ENCODE measurements around the gene ELMOD3. TPM values are rescaled to one million over a fixed set of nuclear protein-coding genes. Genes with fewer than 3 reads are reported as not detected.
A peak's percentile ranks its signal among the peaks of the same experiment; 100 is the strongest.
"Not testable (repeated sequence)": the region's sequence is repeated elsewhere in the genome, so short reads cannot be mapped to it uniquely, and the experiment has no call there.

Gene ELMOD3
- polyA plus RNA-seq (2013, experiment 1 of 2; ENCODE audit: insufficient read length) = 11.1 TPM
- 12.7 TPM for polyA plus RNA-seq (2013, experiment 2 of 2; ENCODE audit: insufficient read length)

DNA sequence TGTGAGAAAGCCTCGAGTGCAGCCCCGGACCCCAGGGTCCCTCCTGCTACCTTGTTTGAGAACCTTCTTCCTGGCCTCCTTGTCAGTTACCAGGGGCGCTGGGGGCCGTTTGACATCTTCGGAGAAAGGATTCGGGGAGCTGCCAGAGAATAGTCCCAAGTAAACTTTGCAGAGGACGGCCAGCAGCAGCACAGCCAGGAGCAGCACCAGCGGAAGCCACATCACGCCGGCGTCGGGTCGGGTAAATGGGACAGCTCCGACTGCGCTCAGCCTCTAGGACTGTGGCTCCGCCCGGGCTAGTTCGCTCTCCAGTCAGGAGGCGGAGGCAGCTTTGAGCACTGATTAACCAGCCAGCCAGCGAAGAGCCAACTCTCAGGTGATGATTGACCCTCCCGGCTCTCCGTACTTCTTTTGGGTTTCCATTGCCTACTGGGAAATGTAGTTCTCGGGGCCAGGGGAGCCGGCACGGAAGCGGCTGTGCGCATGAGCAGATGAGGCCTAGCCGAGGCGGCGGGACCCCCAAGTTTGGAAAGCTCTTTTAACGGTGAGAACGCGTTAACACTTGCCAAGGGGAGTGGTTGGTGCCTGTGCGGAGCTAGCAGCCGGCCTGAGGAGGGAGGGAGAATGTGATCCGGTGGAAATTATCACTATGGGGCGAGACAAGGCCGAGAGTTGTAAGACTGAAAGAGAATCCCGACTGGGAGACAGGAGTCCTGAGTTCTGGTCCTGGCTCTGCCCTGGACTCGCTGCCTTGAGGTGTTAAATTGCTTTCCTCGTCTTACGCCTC is at the start of gene ELMOD3, which contains the start of gene RETSAT:
Gene ELMOD3, plus strand, starts transcription at position 484 of the 787 bp plus-strand sequence. CDS start 2,430 bp downstream, outside the sequence.
Gene RETSAT, minus strand, starts transcription at position 243 of the 787 bp plus-strand sequence. Its CDS starts 21 bp downstream, at position 222.
- DNase-seq = peak; percentile 100

GRCh38 chr2:85307527-85307897 is 47.1 kb upstream of the ELMOD3 start:
- DNase-seq = no peak

- no peak for DNase-seq
Measured at GRCh38 chr2:85308201-85308600, 46.4 kb upstream of the ELMOD3 start.

DNA sequence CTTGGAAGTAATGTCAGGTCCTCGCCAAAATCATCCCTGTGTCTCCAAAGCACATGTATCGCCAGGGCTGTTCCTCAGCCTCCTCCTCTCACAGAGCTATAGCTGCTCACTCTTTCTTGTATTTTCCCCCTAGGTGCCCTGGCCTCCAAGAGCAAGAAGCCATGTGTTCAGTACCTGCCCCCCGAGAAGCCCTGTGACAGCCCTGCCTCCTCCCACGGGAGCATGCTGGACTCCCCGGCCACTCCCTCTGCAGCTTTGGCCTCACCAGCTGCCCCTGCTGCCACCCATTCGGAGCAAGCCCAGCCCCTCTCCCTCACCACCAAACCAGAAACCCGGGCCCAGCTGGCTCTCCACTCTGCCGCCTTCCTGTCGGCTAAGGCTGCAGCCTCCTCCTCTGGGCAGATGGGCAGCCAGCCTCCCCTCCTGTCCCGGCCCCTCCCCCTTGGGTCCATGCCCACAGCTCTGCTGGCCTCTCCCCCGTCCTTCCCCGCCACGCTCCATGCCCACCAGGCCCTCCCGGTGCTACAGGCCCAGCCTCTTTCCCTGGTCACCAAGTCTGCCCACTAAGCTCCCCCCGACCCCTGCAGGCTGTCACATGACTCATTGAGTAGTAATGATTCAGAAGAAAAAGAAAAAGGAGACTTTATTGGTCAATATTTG is 45.5 kb upstream of the ELMOD3 start:
- no peak for DNase-seq

DNA sequence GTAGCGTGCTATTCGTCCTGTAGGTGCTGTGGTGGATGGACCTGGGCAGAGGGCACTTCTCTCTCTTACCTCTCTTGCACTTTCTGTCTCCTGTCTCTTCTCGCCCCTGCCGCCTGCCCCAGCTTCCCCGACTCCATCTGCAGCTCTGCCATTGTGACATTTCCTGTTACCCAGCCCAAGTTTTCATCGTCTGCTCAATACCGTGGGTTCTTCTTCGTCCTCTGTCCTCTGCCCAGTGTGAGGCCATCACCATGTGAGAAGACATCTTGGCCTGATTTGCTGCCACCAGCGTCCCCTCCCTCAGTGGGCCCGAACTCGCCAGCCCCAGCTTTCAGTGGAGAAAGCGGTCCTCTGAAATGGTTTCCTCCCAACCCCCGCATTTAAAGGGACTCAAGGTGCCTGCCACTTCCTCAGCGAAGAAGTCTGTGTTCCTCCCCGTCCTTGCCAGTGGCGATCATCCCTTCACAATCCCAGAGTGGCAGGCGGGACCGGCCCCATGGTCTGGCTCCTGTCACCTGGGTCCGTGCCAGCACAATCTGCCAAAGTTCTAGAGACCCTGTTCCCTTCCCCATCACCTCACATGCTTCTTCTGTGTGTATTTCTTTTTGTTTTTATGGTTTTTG is 44.8 kb upstream of the ELMOD3 start:
- no peak for DNase-seq

- no peak for DNase-seq
Measured at GRCh38 chr2:85310330-85310729, 44.2 kb upstream of the ELMOD3 start.

- DNase-seq = no peak
Measured at GRCh38 chr2:85312404-85312803, 42.2 kb upstream of the ELMOD3 start.

GRCh38 chr2:85314884-85315242 is 39.7 kb upstream of the ELMOD3 start:
- DNase-seq = no peak

DNA sequence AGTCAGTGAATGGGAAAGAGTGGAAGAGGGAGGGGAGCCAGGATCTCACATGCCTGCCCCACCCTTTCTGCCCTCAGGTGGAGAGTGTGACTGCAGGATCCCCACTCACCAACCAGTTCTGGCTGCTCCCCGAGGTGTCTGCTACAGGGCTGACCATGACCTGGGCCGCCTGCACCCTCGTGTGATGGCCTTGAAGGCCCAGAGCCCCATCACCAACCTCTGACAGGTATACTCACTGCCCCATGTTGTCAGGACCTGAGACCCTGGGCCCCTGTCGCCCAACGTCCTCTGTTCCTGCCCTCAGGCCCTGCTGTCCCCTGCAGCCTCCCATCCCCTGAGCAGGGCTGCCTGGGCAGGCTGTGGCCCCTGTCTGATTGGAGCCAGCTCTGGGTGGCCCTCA is 38.6 kb upstream of the ELMOD3 start:
- DNase-seq = not testable (repeated sequence)

DNA sequence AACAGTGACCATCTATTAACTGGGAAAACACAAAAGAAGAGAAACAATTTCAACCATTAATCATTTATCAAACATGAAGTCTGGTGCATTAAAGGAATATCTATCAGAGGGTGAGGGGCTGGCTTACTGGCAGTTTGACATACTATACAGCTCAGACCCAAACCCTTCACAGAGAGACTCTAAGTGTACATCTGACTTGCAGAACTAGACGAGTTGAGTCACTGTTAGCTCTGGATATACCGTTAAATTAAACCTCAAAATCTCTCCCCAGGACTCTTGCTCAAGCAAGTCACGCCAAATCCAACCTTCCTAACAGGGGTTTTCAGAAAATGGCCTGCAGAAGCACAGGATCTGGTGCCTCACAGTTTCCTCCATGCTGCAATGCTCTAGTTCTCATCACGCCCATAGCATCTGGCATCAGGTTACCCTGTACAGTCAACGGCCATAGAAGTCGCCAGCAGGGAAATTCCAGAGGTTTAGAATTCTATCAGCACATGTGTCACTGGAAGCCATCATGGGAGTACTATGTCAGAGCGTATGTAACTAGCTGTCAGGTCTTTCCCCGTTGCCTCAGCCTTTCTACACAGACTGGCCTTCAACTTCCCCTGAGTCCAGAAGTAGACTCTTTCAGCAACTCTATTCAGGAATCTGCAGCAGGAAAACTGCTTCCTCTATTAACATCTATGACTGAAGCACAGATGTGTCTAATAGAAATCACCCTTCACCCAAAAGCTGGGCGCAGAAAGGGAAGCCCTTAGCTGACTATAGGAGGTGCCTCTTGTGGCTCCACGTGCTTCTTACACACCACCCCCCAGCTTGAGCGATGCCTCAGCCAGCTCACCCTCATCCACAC is 36.1 kb upstream of the ELMOD3 start:
- peak; percentile 78 for DNase-seq

DNA sequence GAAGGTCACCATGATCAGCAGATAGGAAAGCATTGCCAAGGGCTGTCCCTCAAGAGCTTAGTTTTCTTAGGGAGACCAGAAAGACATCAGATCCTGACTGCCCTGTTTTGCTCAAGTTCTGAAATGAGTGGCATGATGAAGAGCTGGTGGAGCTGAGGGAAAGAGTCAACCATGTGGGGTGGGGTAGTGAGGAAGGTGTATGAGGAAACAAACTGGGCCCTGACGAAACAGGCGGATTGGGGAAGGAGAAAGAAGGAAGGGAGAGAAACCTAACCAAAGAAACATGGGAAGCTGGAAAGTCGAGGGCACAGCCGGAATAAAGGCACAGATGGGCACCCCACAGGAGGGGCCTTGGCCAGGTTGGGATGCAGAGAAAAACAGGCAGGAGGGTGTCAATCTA is 34.8 kb upstream of the ELMOD3 start:
- no peak for DNase-seq

DNA sequence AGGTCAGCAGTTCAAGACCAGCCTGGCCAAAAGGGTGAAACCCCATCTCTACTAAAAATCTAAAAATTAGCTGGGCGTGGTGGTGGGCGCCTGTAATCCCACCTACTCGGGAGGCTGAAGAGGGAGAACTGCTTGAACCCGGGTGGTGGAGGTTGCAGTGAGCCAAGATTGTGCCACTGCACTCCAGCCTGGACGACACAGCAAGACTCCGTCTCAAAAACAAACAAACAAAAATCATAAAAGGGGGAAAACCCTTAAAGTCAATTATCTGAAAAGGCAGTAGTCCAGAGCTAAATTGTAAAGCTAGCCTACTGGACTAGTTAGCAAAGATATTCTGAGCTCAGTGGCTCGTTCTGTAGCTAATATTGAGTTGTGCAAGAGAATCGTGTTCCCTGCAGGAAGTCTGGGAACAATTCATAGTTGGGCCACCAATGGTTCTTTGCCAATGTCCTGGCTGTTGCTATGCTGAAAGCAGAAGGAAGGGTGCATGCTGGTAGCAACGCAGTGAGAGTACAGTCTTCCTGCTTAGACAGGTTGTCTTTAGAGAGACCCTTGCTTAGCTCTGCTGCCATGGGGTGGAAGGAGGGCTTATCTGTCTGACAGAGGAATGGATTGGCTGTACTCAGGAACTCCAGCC is 31.1 kb upstream of the ELMOD3 start:
- DNase-seq = no peak

DNA sequence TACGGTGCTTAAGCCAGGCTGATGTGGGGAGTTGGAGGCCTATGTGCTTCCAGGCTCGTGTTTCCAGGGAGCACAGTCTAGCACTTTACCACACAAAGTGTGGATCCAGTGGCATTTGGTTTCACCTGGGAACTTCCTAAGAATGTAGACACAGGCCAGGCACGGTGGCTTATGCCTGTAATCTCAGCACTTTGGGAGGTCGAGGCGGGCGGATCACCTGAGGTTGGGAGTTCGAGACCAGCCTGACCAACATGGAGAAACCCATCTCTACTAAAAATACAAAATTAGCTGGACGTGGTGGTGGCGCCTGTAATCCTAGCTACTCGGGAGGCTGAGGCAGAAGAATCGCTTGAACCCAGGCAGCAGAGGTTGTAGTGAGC is 30.6 kb upstream of the ELMOD3 start:
- DNase-seq = not testable (repeated sequence)

GRCh38 chr2:85324639-85325465 is 29.7 kb upstream of the ELMOD3 start:
- no peak for DNase-seq

DNA sequence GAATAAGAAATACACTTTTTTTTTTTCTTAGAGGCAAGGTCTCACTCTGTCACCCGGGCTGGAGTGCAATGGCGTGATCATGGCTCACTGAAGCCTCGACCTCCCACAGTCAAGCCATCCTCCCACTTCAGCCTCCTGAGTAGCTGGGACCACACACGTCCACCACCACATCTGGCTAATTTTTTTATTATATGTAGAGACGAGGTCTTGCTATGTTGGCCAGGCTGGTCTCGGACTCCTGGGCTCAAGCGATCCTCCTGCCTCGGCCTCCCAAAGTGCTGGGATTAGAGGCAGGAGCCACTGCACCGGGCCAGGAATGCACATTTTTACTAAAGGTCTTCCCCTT is 29.1 kb upstream of the ELMOD3 start:
- DNase-seq = no peak

GRCh38 chr2:85326406-85327159 is 28.0 kb upstream of the ELMOD3 start:
- DNase-seq = no peak

- DNase-seq = peak; percentile 22
Measured at GRCh38 chr2:85327160-85327821, 27.3 kb upstream of the ELMOD3 start.

DNA sequence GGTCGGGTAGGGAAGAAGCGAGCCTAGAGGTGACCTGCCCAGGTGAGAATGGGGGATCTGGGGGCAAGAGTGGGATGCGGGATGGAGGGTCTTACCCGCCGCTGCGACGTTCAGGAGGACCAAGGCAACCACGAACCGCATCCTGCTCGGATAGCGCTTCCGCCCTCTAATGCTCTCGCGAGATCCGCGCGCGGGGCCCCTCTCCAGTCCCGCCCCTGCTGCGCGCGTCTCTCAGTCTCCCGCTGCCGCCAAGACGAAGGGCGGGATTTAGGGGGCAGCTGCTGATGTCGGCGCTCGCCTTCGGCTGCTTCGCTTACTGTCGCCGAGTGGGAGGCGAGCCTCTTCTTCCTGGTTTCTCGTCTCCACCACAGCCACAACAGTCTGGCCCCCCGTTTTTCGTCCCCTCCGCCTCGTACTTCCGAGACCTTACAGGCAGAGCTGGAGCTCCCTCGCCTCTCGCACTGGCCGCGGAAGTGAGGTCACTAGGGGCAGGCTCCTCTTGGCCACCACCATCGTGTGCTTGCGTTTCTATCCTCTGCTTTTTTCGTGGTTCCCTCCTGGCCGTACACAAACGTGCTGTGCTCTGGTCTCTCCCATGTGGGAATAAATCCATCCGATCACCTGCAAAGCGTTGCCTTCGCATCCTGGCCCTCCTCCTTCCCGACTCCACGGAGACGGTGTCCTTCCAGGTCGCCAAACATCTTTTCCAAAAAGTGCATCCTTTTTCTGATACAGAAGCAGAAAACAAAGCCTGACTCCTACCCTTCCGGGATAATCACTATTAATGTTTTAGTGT is 26.5 kb upstream of the ELMOD3 start, which contains the start of gene TGOLN2:
Gene TGOLN2, minus strand, starts transcription at position 168 of the 796 bp plus-strand sequence. Its CDS starts 27 bp downstream, at position 141.
- peak; percentile 92 for DNase-seq

- DNase-seq = no peak
Measured at GRCh38 chr2:85329181-85329651, 25.4 kb upstream of the ELMOD3 start.
